H9 (cell line): Measurements from ENCODE around the gene CDC42EP5. TPM values are rescaled to one million over a fixed set of nuclear protein-coding genes. Genes with fewer than 3 reads are reported as not detected.

ENCODE experiments used
- DNase-seq: peaks from one replicate; pipeline ENCODE4 v3.0.0-alpha.2; 2017
- H2AFZ ChIP-seq: one replicate; pipeline ENCODE4 v1.6.1; 2013; ENCODE audit warnings: mild to moderate bottlenecking, low read length, control low read depth, moderate library complexity
- H2AK5ac ChIP-seq: 2 replicates; pipeline ENCODE4 v1.6.1; 2013; ENCODE audit warnings: low read length, control low read depth, mixed read lengths; ENCODE audit not compliant: insufficient read length
- H2BK120ac ChIP-seq: one replicate; pipeline ENCODE4 v1.6.1; 2013; ENCODE audit warnings: low read depth, mild to moderate bottlenecking, low read length, control low read depth, inconsistent platforms; ENCODE audit not compliant: poor library complexity, severe bottlenecking
- H2BK12ac ChIP-seq: 2 replicates; pipeline ENCODE4 v1.6.1; 2013; ENCODE audit warnings: low read length, control low read depth, mixed read lengths, low read depth; ENCODE audit not compliant: insufficient read length
- H2BK15ac ChIP-seq: 2 replicates; pipeline ENCODE4 v1.6.1; 2013; ENCODE audit warnings: low read depth, low read length, control low read depth
- H2BK20ac ChIP-seq: one replicate; pipeline ENCODE4 v1.6.1; 2013; ENCODE audit warnings: low read depth, mild to moderate bottlenecking, low read length, control low read depth, inconsistent platforms; ENCODE audit not compliant: poor library complexity, severe bottlenecking
- H2BK5ac ChIP-seq: 2 replicates; pipeline ENCODE4 v1.6.1; 2013; ENCODE audit warnings: low read length, control low read depth, mixed read lengths; ENCODE audit not compliant: insufficient read length
- H3K14ac ChIP-seq: 2 replicates; pipeline ENCODE4 v1.6.1; 2013; ENCODE audit warnings: low read length, control low read depth; ENCODE audit not compliant: insufficient read depth
- H3K18ac ChIP-seq: 2 replicates; pipeline ENCODE4 v1.6.1; 2013; ENCODE audit warnings: low read depth, mild to moderate bottlenecking, mixed read lengths, low read length, control low read depth; ENCODE audit not compliant: insufficient read length
- H3K23ac ChIP-seq: 2 replicates; pipeline ENCODE4 v1.6.1; 2013; ENCODE audit warnings: low read length, control low read depth, mixed read lengths, low read depth; ENCODE audit not compliant: insufficient read length
- H3K23me2 ChIP-seq: 2 replicates; pipeline ENCODE4 v1.6.1; 2013; ENCODE audit warnings: low read depth, mild to moderate bottlenecking, mixed read lengths, low read length, control low read depth; ENCODE audit not compliant: insufficient read length, poor library complexity, severe bottlenecking
- H3K27ac ChIP-seq: 2 replicates; pipeline ENCODE4 v1.5.1; 2013; ENCODE audit warnings: low read length, control low read depth, mixed read lengths, low read depth; ENCODE audit not compliant: insufficient read length
- H3K27me3 ChIP-seq: 2 replicates; pipeline ENCODE4 v1.6.1; 2013; ENCODE audit warnings: low read length, control low read depth, inconsistent platforms; ENCODE audit not compliant: insufficient read depth
- H3K4ac ChIP-seq: 2 replicates; pipeline ENCODE4 v1.6.1; 2013; ENCODE audit warnings: low read depth, mild to moderate bottlenecking, control low read depth, inconsistent platforms, low read length, moderate library complexity
- H3K4me1 ChIP-seq: 2 replicates; pipeline ENCODE4 v1.6.1; 2013; ENCODE audit warnings: low read length, control low read depth, inconsistent platforms; ENCODE audit not compliant: insufficient read depth
- H3K4me2 ChIP-seq: 2 replicates; pipeline ENCODE4 v1.6.1; 2013; ENCODE audit warnings: low read length, control low read depth, mixed read lengths; ENCODE audit not compliant: insufficient read length, insufficient read depth
- H3K56ac ChIP-seq: 2 replicates; pipeline ENCODE4 v1.6.1; 2013; ENCODE audit warnings: low read depth, mild to moderate bottlenecking, mixed read lengths, low read length, control low read depth; ENCODE audit not compliant: insufficient read length
- H3K79me1 ChIP-seq: 2 replicates; pipeline ENCODE4 v1.6.1; 2013; ENCODE audit warnings: low read depth, mild to moderate bottlenecking, moderate library complexity, low read length, control low read depth, inconsistent platforms; ENCODE audit not compliant: insufficient read depth, poor library complexity, severe bottlenecking
- H3K79me2 ChIP-seq: 2 replicates; pipeline ENCODE4 v1.6.1; 2013; ENCODE audit warnings: low read length, control low read depth, inconsistent platforms; ENCODE audit not compliant: insufficient read depth
- H3K9ac ChIP-seq: 2 replicates; pipeline ENCODE4 v1.6.1; 2013; ENCODE audit warnings: low read length, control low read depth, mixed read lengths; ENCODE audit not compliant: insufficient read length; ENCODE audit errors: extremely low read depth
- H3K9me3 ChIP-seq: one replicate; pipeline ENCODE4 v1.6.1; 2013; ENCODE audit warnings: low read depth, low read length, inconsistent platforms; ENCODE audit not compliant: control insufficient read depth
- H3T11ph ChIP-seq: one replicate; pipeline ENCODE4 v1.6.1; 2013; ENCODE audit warnings: mild to moderate bottlenecking, low read length, control low read depth, inconsistent platforms
- H4K20me1 ChIP-seq: one replicate; pipeline ENCODE4 v1.6.1; 2013; ENCODE audit not compliant: control insufficient read depth, insufficient read length, insufficient read depth
- H4K5ac ChIP-seq: 2 replicates; pipeline ENCODE4 v1.6.1; 2013; ENCODE audit warnings: low read depth, mild to moderate bottlenecking, mixed read lengths, low read length, control low read depth; ENCODE audit not compliant: insufficient read length
- H4K8ac ChIP-seq: replicated peaks from 2 replicates; pipeline ENCODE4 v1.6.1; 2013; ENCODE audit warnings: low read length, control low read depth, mixed read lengths, low read depth; ENCODE audit not compliant: insufficient read length
- H4K91ac ChIP-seq: 2 replicates; pipeline ENCODE4 v1.6.1; 2013; ENCODE audit warnings: low read depth, mild to moderate bottlenecking, moderate library complexity, mixed read lengths, low read length, control low read depth; ENCODE audit not compliant: insufficient read length
- H3K27ac Mint-ChIP-seq, 3 experiments: 2 replicates in 2 of 3; 3 replicates in 1 of 3; pipeline ENCODE4 v1.8.0; 2020 to 2021; ENCODE audit warnings: mixed read lengths in 3 of 3, mild to moderate bottlenecking in 1 of 3, moderate library complexity in 1 of 3
- H3K27me3 Mint-ChIP-seq: 2 replicates; pipeline ENCODE4 v1.8.0; 2021; ENCODE audit warnings: low read depth, mild to moderate bottlenecking, moderate library complexity, mixed read lengths
- H3K36me3 Mint-ChIP-seq, 3 experiments: 2 replicates in 2 of 3; 3 replicates in 1 of 3; pipeline ENCODE4 v1.8.0; 2020 to 2021; ENCODE audit warnings: low read depth in 3 of 3, mixed read lengths in 3 of 3; ENCODE audit not compliant: insufficient read depth in 1 of 3
- H3K4me1 Mint-ChIP-seq, 2 experiments: 2 replicates each; pipeline ENCODE4 v1.8.0; 2020; ENCODE audit warnings: mixed read lengths in 2 of 2
- H3K4me3 Mint-ChIP-seq, 2 experiments: 2 replicates in 1 of 2; 3 replicates in 1 of 2; pipeline ENCODE4 v1.8.0; 2020 to 2021; ENCODE audit warnings: mild to moderate bottlenecking in 2 of 2, mixed read lengths in 2 of 2, moderate library complexity in 1 of 2
- H3K9me3 Mint-ChIP-seq, 2 experiments: 2 replicates in 1 of 2; 3 replicates in 1 of 2; pipeline ENCODE4 v1.8.0; 2020; ENCODE audit warnings: mild to moderate bottlenecking in 2 of 2, mixed read lengths in 2 of 2, moderate library complexity in 1 of 2
- WGBS: extraction: QIAGEN DNeasy Blood & Tissue Kit; methylation state at CpG from one replicate; pipeline ENCODE4 v1.1.7; 2013; ENCODE audit warnings: missing lambda C conversion rate, low lambda C conversion rate, mixed read lengths; ENCODE audit not compliant: insufficient read length; ENCODE audit errors: extremely low coverage; 5-methylcytosine and 5-hydroxymethylcytosine counted together
- total RNA-seq: library from RNA; stranded (reverse); gene quantifications from 2 replicates; pipeline ENCODE4 v1.2.1, GENCODE V29; 2021
- TF ChIP-seq, protein P1 (sequence below): fragments of 200-600 bp; sonication (generic); conservative IDR thresholded peaks from 3 replicates; pipeline ENCODE4 v1.8.0; 2021; ENCODE audit warnings: antibody characterized with exemption, mild to moderate bottlenecking

The CDC42EP5 gene
- total RNA-seq, 1 experiment from 2014 or later: 1.6 TPM

- Mint-ChIP-seq H3K4me1 (peaks cover 41 to 51% of the 10 kb centered on the region in 2 experiments), H3K27ac (peak overlapping the region; percentile 90 to 96 (median 96); a peak in 6 of 7 replicates), H3K36me3 (peaks cover 18 to 47% (median 41%) of the 10 kb centered on the region in 3 experiments; a peak in 6 of 7 replicates), H3K9me3 (peaks cover 0 to 2% of the 10 kb centered on the region in 2 experiments; a peak in 3 of 5 replicates), H3K4me3 (peak overlapping the region; percentile 52 to 74), H3K27me3 (peaks cover 48% of the 10 kb centered on the region)
- H3K79me1 ChIP-seq: no peaks in the 10 kb centered on the region
- H2AFZ ChIP-seq: no peak overlapping the region
- TF ChIP-seq, protein P1, sequence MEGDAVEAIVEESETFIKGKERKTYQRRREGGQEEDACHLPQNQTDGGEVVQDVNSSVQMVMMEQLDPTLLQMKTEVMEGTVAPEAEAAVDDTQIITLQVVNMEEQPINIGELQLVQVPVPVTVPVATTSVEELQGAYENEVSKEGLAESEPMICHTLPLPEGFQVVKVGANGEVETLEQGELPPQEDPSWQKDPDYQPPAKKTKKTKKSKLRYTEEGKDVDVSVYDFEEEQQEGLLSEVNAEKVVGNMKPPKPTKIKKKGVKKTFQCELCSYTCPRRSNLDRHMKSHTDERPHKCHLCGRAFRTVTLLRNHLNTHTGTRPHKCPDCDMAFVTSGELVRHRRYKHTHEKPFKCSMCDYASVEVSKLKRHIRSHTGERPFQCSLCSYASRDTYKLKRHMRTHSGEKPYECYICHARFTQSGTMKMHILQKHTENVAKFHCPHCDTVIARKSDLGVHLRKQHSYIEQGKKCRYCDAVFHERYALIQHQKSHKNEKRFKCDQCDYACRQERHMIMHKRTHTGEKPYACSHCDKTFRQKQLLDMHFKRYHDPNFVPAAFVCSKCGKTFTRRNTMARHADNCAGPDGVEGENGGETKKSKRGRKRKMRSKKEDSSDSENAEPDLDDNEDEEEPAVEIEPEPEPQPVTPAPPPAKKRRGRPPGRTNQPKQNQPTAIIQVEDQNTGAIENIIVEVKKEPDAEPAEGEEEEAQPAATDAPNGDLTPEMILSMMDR: no peak
- no peak overlapping the region for H3K23ac ChIP-seq
- H2BK20ac ChIP-seq: no peak overlapping the region
- no peak overlapping the region for H4K91ac ChIP-seq
- no peak overlapping the region for H2BK120ac ChIP-seq
- no peak overlapping the region for H2BK12ac ChIP-seq
- H3K56ac ChIP-seq: no peak overlapping the region
- DNase-seq: peak; percentile 76
- no CpG with 5 or more reads among the region's 37 CpGs for WGBS
- H3K18ac ChIP-seq: peak overlapping the region; percentile 89
- no peak overlapping the region for H2BK5ac ChIP-seq
- peaks cover 5% of the 10 kb centered on the region; the same call in 1 of the 2 replicates for H3K4me1 ChIP-seq
- no peak overlapping the region for H3K9ac ChIP-seq
- peak overlapping the region; percentile 74; the same call in 1 of the 2 replicates for H3K14ac ChIP-seq
- no peak overlapping the region for H2AK5ac ChIP-seq
- H3K9me3 ChIP-seq: no peaks in the 10 kb centered on the region
- H3K4me2 ChIP-seq: peak overlapping the region; percentile 30
- no peak overlapping the region for H2BK15ac ChIP-seq
- H3T11ph ChIP-seq: no peak overlapping the region
- no peak overlapping the region for H3K4ac ChIP-seq
- peaks cover 4% of the 10 kb centered on the region; the same call in 1 of the 2 replicates for H3K27me3 ChIP-seq
- H4K8ac ChIP-seq: no peak overlapping the region
- no peaks in the 10 kb centered on the region for H3K79me2 ChIP-seq
- no peaks in the 10 kb centered on the region for H4K20me1 ChIP-seq
- H4K5ac ChIP-seq: no peak overlapping the region
- H3K23me2 ChIP-seq: peaks cover 13% of the 10 kb centered on the region
- H3K27ac ChIP-seq: no peak overlapping the region
These were observed 52.5 kb downstream of the CDC42EP5 start for GRCh38 chr19:54420383-54421168.
